ENCODE results near the gene KCNQ1.

DNA sequence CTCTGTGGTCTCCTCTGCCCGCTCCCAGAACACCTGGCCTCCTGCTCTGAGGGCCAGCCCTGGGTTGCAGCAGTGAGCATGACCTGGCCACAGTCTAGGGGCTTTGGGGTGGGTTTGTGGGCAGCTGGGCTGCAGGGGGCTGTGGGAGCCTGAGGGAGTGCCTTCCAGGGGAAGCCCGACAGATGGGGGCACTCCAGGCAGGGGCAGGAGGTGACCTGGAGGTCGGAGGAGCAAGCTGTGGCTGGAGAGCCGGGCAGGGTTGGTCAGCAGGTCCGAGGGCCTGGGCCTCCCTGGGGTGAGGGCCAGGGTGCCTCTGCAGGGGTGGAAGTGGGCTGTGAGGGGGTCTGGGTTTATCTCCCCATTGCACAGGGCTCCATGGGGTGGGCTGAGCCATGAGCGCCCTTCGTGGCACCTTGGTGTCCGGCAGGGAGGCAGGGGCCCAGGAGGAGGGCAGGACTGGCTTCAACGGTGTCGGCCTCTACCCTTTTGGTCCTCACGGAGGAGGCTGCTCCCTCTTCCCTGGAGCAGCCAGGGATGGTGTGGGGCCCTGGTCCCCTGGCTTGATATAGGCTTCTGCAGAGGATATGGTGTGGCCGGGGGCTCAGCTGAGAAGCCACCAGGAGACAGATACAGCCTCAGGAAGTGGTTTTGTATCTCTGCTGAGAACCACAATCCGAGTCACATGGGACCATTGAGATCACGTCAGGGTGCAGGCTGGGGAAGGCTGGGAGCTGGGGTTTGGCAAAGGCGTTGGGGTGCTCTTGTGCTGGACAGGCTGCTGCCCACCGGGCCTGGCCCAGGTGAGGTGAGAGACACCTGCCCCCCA, 22.3 kb downstream of the KCNQ1 start:
- TF ChIP-seq POLR2AphosphoS5 (IDR thresholded peaks at IDR 0.05; ENCODE audit: low read depth, low read length) (no peak), POLR2A (IDR thresholded peaks at IDR 0.05; ENCODE audit: low read depth, low read length) (no peak)

Measured in GM12892 (cell line).